ENCODE measurements around the gene GFY. TPM values are rescaled to one million over a fixed set of nuclear protein-coding genes. Genes with fewer than 3 reads are reported as not detected.
A peak's percentile ranks its signal among the peaks of the same experiment; 100 is the strongest.

GFY gene
- total and polyA plus RNA-seq, 2 experiments from 2014 or later: 1.2 TPM; not detected in 1

DNA sequence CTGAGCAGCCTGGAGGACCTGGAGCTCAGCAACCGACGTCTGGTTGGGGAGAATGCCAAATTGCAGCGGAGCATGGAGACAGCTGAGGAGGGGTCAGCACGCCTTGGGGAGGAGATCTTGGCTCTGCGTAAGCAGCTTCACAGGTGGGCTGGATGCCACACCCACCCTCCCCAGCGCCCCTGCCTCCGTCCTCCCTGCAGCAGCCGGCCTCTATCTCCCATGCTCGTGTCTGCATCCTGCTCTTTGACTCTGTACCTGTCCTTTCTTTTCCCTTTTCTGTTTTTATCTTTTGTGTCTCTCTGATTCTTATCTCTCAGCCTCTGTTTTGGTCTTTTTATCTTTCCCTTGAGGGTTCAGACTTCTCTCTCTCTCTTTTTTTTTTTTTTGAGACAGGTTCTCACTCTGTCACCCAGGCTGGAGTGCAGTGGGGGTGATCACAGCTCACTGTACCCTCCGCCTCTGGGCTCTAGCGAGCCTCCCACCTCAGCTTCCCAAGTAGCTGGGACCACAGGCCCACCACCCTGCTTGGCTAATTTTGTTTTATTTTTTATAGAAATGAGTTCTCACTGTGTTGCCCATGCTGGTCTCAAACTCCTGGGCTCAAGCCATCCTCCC is 27.1 kb upstream of the GFY start (continued):
- TF ChIP-seq, protein P1, sequence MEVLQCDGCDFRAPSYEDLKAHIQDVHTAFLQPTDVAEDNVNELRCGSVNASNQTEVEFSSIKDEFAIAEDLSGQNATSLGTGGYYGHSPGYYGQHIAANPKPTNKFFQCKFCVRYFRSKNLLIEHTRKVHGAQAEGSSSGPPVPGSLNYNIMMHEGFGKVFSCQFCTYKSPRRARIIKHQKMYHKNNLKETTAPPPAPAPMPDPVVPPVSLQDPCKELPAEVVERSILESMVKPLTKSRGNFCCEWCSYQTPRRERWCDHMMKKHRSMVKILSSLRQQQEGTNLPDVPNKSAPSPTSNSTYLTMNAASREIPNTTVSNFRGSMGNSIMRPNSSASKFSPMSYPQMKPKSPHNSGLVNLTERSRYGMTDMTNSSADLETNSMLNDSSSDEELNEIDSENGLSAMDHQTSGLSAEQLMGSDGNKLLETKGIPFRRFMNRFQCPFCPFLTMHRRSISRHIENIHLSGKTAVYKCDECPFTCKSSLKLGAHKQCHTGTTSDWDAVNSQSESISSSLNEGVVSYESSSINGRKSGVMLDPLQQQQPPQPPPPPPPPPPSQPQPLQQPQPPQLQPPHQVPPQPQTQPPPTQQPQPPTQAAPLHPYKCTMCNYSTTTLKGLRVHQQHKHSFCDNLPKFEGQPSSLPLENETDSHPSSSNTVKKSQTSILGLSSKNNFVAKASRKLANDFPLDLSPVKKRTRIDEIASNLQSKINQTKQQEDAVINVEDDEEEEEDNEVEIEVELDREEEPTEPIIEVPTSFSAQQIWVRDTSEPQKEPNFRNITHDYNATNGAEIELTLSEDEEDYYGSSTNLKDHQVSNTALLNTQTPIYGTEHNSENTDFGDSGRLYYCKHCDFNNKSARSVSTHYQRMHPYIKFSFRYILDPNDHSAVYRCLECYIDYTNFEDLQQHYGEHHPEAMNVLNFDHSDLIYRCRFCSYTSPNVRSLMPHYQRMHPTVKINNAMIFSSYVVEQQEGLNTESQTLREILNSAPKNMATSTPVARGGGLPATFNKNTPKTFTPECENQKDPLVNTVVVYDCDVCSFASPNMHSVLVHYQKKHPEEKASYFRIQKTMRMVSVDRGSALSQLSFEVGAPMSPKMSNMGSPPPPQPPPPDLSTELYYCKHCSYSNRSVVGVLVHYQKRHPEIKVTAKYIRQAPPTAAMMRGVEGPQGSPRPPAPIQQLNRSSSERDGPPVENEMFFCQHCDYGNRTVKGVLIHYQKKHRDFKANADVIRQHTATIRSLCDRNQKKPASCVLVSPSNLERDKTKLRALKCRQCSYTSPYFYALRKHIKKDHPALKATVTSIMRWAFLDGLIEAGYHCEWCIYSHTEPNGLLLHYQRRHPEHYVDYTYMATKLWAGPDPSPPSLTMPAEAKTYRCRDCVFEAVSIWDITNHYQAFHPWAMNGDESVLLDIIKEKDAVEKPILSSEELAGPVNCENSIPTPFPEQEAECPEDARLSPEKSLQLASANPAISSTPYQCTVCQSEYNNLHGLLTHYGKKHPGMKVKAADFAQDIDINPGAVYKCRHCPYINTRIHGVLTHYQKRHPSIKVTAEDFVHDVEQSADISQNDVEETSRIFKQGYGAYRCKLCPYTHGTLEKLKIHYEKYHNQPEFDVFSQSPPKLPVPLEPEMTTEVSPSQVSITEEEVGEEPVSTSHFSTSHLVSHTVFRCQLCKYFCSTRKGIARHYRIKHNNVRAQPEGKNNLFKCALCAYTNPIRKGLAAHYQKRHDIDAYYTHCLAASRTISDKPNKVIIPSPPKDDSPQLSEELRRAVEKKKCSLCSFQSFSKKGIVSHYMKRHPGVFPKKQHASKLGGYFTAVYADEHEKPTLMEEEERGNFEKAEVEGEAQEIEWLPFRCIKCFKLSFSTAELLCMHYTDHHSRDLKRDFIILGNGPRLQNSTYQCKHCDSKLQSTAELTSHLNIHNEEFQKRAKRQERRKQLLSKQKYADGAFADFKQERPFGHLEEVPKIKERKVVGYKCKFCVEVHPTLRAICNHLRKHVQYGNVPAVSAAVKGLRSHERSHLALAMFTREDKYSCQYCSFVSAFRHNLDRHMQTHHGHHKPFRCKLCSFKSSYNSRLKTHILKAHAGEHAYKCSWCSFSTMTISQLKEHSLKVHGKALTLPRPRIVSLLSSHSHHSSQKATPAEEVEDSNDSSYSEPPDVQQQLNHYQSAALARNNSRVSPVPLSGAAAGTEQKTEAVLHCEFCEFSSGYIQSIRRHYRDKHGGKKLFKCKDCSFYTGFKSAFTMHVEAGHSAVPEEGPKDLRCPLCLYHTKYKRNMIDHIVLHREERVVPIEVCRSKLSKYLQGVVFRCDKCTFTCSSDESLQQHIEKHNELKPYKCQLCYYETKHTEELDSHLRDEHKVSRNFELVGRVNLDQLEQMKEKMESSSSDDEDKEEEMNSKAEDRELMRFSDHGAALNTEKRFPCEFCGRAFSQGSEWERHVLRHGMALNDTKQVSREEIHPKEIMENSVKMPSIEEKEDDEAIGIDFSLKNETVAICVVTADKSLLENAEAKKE (CRISPR knock-in tag; IDR thresholded peaks at IDR 0.05): no peak
- no peak for TF ChIP-seq ZNF331 (CRISPR knock-in tag; IDR thresholded peaks at IDR 0.05; ENCODE audit: low read depth)
- no peak for TF ChIP-seq EZH2 (IDR thresholded peaks at IDR 0.05; ENCODE audit: low read depth, unreplicated experiment)
- TF ChIP-seq JUNB (IDR thresholded peaks at IDR 0.05; ENCODE audit: unreplicated experiment): no peak
- TF ChIP-seq, protein P2, sequence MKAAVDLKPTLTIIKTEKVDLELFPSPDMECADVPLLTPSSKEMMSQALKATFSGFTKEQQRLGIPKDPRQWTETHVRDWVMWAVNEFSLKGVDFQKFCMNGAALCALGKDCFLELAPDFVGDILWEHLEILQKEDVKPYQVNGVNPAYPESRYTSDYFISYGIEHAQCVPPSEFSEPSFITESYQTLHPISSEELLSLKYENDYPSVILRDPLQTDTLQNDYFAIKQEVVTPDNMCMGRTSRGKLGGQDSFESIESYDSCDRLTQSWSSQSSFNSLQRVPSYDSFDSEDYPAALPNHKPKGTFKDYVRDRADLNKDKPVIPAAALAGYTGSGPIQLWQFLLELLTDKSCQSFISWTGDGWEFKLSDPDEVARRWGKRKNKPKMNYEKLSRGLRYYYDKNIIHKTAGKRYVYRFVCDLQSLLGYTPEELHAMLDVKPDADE (IDR thresholded peaks at IDR 0.05): no peak

DNA sequence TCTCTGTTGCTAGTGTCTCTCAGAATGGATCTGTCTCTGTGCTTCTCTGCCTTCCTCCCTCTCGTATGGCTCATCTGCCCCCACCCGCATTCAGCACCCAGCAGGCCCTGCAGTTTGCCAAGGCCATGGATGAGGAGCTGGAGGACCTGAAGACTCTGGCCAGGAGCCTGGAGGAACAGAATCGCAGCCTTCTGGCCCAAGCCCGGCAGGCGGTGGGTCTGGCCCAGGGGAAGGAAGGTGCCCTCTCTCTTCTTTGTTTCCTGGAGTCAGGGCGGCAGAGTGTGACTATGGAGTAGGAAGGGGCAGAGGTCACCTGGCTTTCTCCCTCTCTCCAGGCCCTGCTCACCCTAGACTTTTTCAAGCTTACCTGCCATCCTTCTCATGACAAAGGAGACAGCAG is 26.3 kb upstream of the GFY start:
- no peak for ATAC-seq
- H3K79me2 ChIP-seq (replicated peaks; ENCODE audit: insufficient read depth): no peaks in the 10 kb centered on the region
- TF ChIP-seq EZH2phosphoT487 (IDR thresholded peaks at IDR 0.05; ENCODE audit: unreplicated experiment): no peak
- TF ChIP-seq, protein P1 (CRISPR knock-in tag; IDR thresholded peaks at IDR 0.05): no peak
- TF ChIP-seq JUNB (IDR thresholded peaks at IDR 0.05; ENCODE audit: unreplicated experiment): no peak

More for the DNA sequence above, 26.3 kb upstream of the GFY start:
- no peak overlapping the region for H3K27ac ChIP-seq (ENCODE audit: low read depth)
- peaks cover 22% of the 10 kb centered on the region for H3K27me3 Mint-ChIP-seq (ENCODE audit: insufficient read depth, low read depth, poor library complexity)
- no peaks in the 10 kb centered on the region for H3K36me3 ChIP-seq (ENCODE audit: insufficient read depth)
- H3K9me3 Mint-ChIP-seq: no peaks in the 10 kb centered on the region
- H3K4me3 Mint-ChIP-seq: no peak overlapping the region
- H2AFZ ChIP-seq: peak overlapping the region; percentile 23; the same call in 1 of the 2 replicates
- DNase-seq (ENCODE audit: low spot score): no peak
- H3K27ac Mint-ChIP-seq: no peak overlapping the region
- H3K36me3 Mint-ChIP-seq (ENCODE audit: low read depth): no peaks in the 10 kb centered on the region
- H3K9me2 ChIP-seq (ENCODE audit: insufficient read depth): 0 out of 2 replicates have a peak, but pooled peaks cover 3% of the 10 kb centered on the region
- H3K27me3 ChIP-seq (ENCODE audit: insufficient read depth): no peaks in the 10 kb centered on the region
- peaks cover 40% of the 10 kb centered on the region for H3K4me1 Mint-ChIP-seq
- no peak overlapping the region for H3K4me2 ChIP-seq
- peaks cover 9% of the 10 kb centered on the region; the same call in 1 of the 2 replicates for H3F3A ChIP-seq (replicated peaks; ENCODE audit: low read depth)
- H4K20me1 ChIP-seq (replicated peaks; ENCODE audit: insufficient read depth): no peaks in the 10 kb centered on the region
- no peak overlapping the region for H3K4me3 ChIP-seq
- H3K4me1 ChIP-seq (ENCODE audit: insufficient read depth): peaks cover 11% of the 10 kb centered on the region
